ENCODE results near the gene RASA3. TPM values are rescaled to one million over a fixed set of nuclear protein-coding genes. Genes with fewer than 3 reads are reported as not detected.

Gene RASA3
- total and polyA plus RNA-seq, 7 donors, result 4.2 to 22.4 (median 16.9) TPM

GRCh38 chr13:113935001-113935844 is 197.2 kb downstream of the RASA3 start:
- Histone ChIP-seq H3K4me3 (no peak overlapping the region), H3K27ac (peak overlapping the region in 2 of 4 donors; percentile 5 to 51), H3K4me1 (peaks cover 0 to 10% (median 4%) of the 10 kb centered on the region in 4 donors), H3K36me3 (no peaks in the 10 kb centered on the region), H3K27me3 (peaks cover 0 to 25% (median 24%) of the 10 kb centered on the region in 3 donors), H3K9me3 (no peaks in the 10 kb centered on the region)
- peak; percentile 48 for DNase-seq
- TF ChIP-seq POLR2AphosphoS5 (IDR thresholded peaks at IDR 0.05) (no peak), POLR2A (IDR thresholded peaks at IDR 0.05) (no peak), EP300 (IDR thresholded peaks at IDR 0.05) (no peak), CTCF (IDR thresholded peaks at IDR 0.05) (no peak)
- WGBS, 2 donors, result 72 to 85% methylated on average over 21 of the region's 21 CpGs
- intact Hi-C loops (cut with DNase I), result no loop called here

GRCh38 chr13:113934576-113934975 is 197.8 kb downstream of the RASA3 start:
- peak; percentile 62 for DNase-seq
- Histone ChIP-seq H3K9me3 (no peaks in the 10 kb centered on the region), H3K36me3 (no peaks in the 10 kb centered on the region), H3K4me3 (no peak overlapping the region), H3K27ac (no peak overlapping the region), H3K27me3 (peaks cover 0 to 18% (median 18%) of the 10 kb centered on the region in 3 donors), H3K4me1 (peaks cover 0 to 16% (median 8%) of the 10 kb centered on the region in 4 donors)
- intact Hi-C loops (cut with DNase I), result no loop called here
- 91 to 94% methylated on average over 14 of the region's 14 CpGs for WGBS, 2 donors
- no peak for TF ChIP-seq EP300 (IDR thresholded peaks at IDR 0.05)
- no peak for TF ChIP-seq POLR2A (IDR thresholded peaks at IDR 0.05)
- TF ChIP-seq CTCF (IDR thresholded peaks at IDR 0.05), result no peak
- TF ChIP-seq POLR2AphosphoS5 (IDR thresholded peaks at IDR 0.05), result no peak

- no peak overlapping the region for H3K4me3 ChIP-seq
- no peak for TF ChIP-seq POLR2A (IDR thresholded peaks at IDR 0.05)
- no peak for TF ChIP-seq CTCF (IDR thresholded peaks at IDR 0.05)
- TF ChIP-seq POLR2AphosphoS5 (IDR thresholded peaks at IDR 0.05), result no peak
- no peak for TF ChIP-seq EP300 (IDR thresholded peaks at IDR 0.05)
- H3K4me1 ChIP-seq, result peaks cover 0 to 23% (median 14%) of the 10 kb centered on the region in 4 donors
- H3K9me3 ChIP-seq, result no peaks in the 10 kb centered on the region
- no peak overlapping the region for H3K27ac ChIP-seq
- WGBS, 2 donors, result 96 to 97% methylated on average over 22 of the region's 22 CpGs
- peaks cover 0 to 11% (median 11%) of the 10 kb centered on the region in 3 donors for H3K27me3 ChIP-seq
- intact Hi-C loops (cut with DNase I), result no loop called here
- H3K36me3 ChIP-seq, result no peaks in the 10 kb centered on the region
- peak; percentile 50 for DNase-seq
These were observed 198.5 kb downstream of the RASA3 start for GRCh38 chr13:113933901-113934300.

- Histone ChIP-seq H3K9me3 (no peaks in the 10 kb centered on the region), H3K4me1 (peaks cover 0 to 30% (median 27%) of the 10 kb centered on the region in 4 donors), H3K36me3 (no peaks in the 10 kb centered on the region), H3K27ac (no peak overlapping the region), H3K27me3 (peaks cover 0 to under 1% (median under 1%) of the 10 kb centered on the region in 3 donors), H3K4me3 (no peak overlapping the region)
- 78 to 84% methylated on average over 16 of the region's 16 CpGs for WGBS, 2 donors
- peak; percentile 40 for DNase-seq
- intact Hi-C loops (cut with DNase I), result no loop called here
- no peak for TF ChIP-seq CTCF (IDR thresholded peaks at IDR 0.05)
- TF ChIP-seq EP300 (IDR thresholded peaks at IDR 0.05), result no peak
- no peak for TF ChIP-seq POLR2AphosphoS5 (IDR thresholded peaks at IDR 0.05)
- TF ChIP-seq POLR2A (IDR thresholded peaks at IDR 0.05), result no peak
These were observed 200.5 kb downstream of the RASA3 start for GRCh38 chr13:113931841-113932459.

Measured in sigmoid colon (tissue), 7 donors.